IPS DF 4.7 (cell line): ENCODE measurements around the gene CYFIP1.

Source experiments
- DNase-seq: peaks from one replicate; pipeline ENCODE4 v3.0.0-alpha.2; 2013; ENCODE audit warnings: low spot score; ENCODE audit errors: extremely low read depth

CYFIP1 gene

GRCh38 chr15:22918056-22918455 lies 62.1 kb downstream of the CYFIP1 start:
- no peak for DNase-seq

DNA sequence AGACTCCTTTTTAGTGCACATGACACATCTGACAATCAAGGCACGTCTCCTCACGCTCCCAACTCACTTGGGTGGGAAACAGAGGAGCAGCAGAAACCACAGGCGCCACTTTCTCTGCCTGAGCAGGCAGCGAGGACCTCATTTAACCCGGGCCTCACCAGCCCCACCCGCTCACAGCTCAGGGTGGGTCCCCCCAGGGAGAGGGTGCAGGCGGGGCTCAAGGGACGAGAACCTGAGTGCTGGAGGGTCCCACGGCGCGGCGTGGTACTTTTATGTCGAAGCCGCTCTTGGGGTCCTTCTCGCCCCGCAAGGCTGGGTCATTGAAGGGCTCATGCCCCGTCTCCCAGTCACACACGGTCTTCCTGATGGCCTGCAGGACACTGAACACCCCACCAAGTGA lies 62.6 kb downstream of the CYFIP1 start:
- DNase-seq: no peak

- DNase-seq: no peak
Measured at GRCh38 chr15:22916606-22917350, 63.4 kb downstream of the CYFIP1 start.

DNA sequence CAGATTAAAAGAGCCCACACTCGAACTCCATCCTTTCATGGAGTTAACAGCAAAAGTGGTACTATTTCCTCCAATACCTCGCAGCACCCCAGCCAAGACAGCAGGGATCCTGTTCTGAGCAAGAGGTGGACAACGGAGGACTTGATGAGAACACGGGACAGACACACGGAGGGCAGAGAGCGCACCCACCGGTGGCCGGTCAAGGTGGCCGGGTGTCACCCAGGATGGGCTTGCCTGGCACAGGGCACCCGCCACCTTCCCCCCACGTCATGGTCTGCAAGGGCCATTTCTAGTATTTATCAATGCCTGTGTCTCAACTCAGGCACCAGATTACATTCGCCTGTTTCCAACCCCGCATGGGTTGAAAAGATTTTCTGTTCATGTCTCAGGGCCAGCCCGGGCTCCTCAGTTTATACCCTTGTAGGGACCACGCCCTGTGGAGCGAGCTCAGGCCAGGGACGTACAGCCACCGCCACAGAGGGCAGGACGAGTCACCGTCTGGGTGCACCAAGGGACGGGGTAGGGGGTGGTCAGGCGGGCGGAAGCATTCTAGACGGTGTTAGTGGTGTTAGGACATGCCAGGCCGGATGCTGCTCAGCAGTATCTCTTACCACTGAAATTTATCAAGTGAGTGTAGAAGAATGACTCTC lies 64.2 kb downstream of the CYFIP1 start:
- DNase-seq: no peak

DNA sequence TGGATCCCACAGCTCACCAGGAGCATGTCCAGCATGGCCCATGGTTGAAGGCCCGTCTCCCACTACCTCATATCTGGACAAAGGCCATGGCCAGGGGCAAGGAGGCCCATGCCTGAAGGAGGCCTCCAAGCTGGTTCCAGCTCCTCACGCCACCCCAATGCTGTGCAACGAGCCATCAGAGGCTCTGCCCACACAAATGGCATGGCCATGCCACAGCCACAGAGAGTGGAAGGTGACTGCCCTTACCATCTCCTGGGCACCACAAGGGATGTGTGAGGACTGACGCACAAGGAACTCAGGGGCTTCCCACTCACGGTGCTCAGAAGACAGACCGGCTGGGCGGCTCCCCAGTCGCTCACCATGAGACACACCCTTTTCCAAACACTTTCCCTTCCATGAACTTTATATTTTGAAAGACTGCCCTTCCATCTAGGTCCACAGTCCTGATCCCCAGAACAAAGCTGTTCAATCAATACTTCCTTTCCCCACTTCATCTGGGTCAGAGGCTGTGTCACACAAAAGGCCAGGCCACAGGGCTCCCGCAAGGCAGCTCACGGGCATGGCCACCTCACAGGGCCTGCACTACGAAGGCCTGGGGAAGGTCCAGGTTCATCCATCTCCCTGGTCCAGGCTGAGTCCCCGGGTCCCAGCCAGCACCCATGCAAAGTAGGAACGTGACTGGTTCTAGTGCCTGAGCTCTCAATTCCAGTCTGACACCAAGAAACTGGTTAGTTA lies 66.4 kb downstream of the CYFIP1 start:
- DNase-seq: no peak

DNA sequence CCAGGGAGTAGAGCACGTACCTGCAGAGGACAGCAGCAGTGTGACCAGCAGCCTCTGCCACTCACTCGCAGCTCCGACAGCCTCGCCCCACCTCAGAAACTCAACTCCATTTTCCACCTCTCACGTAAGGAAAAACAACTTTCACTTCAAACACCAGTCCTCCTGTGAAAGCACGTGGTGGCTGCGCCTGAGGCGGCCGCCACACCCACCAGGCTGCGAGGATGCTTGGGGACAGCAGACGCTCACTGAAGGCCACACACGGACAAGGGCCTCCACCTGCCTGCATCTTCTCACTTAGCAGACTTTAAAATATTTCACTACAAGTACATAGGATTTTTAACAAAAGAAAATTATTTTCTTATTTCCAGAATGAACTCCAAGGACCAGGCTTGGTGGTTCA lies 67.9 kb downstream of the CYFIP1 start:
- no peak for DNase-seq

GRCh38 chr15:22911306-22911705 lies 68.9 kb downstream of the CYFIP1 start:
- DNase-seq: no peak

GRCh38 chr15:22908830-22909229 lies 71.3 kb downstream of the CYFIP1 start:
- DNase-seq: no peak

DNA sequence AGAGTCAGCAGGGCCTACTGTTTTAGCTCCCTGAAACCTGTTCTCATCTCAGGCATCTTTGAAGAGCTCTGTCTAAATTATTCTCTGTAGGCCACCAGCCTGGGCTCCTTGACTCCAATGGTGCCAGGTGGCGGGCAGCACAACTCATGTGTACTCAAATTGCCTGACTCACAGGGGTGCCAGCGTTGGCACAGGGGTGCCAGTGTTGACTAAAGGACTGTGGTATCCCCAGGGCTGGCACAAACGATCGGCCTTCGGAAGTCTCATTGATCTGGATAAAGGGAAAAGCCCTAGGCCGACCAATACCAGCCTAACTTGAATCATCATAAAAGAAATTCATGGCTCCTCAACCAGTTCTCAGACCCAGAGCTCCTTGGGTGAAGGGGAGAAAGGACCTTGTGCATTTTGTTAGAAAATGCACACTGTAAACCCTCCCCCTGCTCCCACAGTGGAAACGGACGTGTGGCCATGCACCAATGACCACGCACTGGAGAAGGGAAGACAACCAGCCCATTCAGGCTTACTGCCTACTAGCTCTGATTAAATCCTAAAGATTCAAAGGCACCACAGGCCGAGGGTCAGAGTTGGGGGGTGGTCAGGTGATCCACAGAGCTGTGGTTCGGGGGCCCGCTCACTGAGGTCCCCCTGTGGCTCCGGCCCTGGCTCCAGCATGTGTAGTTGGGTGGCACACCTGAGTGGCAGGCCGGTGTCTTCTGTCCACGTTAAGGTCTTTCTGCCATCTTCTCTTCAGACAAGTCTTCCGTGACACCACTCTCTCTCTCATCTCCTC lies 72.8 kb downstream of the CYFIP1 start:
- no peak for DNase-seq

- DNase-seq: no peak
Measured at GRCh38 chr15:22904736-22905135, 75.4 kb downstream of the CYFIP1 start.

DNA sequence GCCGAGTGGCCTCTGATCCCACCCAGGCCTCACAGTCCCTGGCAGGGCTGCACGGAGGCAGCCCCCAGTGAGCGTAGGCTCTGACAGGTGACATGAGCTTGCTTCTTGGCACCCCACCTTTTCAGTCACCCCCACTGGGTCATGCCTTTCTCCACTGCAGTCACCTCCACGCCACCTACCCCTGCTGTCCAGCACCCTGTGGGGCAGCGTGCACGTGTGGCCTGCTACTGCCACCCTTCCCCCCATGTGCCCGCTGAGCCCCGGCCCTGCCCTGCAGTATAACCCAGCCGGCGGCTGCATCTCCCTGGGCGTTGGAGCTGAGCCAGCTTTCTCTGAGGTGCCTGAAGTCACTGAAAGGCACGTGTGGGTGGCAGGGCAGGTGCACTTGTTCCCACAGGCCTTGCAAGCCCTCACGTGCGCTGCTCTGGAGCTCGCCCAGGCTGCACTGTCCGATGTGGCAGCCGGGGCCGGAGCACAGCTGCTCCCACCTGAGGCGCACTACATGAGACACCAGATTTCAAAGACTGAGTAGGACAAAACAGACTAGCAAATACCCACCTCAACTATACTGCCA lies 76.1 kb downstream of the CYFIP1 start:
- DNase-seq: no peak

DNA sequence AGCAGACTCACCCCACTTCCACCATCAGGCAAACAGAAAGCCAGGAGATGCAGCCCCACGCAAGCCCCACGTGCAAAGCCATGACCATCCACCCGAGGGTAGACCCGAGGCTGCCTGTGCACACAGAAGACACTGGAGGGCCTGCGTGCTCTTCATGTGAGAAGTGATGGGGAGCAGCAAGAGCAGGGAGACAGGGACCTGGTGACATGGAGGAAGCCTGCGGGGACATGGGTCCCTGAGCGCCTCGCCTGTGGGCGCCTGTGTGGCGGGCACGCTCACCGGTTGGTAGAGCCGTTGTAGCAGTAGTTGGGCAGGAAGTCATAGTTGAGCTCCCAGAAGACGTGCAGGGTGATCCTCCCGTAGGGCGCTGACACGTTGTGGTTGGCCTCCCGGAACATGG lies 76.7 kb downstream of the CYFIP1 start:
- no peak for DNase-seq

- no peak for DNase-seq
Measured at GRCh38 chr15:22902981-22903380, 77.2 kb downstream of the CYFIP1 start.

DNA sequence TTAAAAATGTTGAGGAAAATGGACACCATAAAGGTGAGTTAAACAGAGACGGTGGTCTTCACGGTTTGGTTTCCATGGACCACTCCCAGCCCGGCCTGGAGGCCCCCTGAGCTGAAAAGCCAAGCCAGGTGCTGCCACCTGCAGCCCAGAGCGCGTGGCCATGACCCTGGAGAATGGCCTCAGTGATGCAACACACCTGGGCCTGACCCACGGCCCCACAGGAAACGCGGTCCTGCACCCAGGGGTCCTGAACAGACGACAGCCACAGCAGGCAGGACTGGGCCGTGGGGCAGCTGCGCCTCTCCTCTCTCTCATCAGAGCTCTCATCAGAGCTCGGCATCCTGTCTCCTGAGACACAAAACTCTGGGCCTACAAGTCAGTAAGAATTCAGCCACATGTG lies 77.6 kb downstream of the CYFIP1 start:
- DNase-seq: no peak

DNA sequence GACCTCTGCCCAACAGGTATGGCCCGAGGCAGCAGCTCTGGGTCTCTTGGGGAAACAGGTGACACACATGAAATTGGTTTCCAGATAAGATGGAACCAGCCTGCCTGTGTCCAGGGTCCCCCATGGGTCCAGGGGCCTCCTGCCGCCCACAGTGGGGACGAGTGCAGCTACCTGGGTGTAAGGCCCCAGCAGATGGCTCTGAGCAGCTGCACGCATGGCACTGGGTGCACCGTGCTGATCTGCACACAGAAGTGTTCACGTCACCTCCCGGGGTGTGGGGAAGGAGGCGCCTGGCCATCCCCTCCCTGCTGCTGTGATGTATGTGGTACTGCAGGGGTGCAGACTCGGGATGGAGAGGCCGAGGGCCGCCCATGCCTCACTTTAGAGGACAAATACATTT lies 78.1 kb downstream of the CYFIP1 start:
- no peak for DNase-seq

GRCh38 chr15:22895465-22896190 lies 84.5 kb downstream of the CYFIP1 start:
- DNase-seq: no peak

- DNase-seq: no peak
Measured at GRCh38 chr15:22893881-22894280, 86.3 kb downstream of the CYFIP1 start.

DNA sequence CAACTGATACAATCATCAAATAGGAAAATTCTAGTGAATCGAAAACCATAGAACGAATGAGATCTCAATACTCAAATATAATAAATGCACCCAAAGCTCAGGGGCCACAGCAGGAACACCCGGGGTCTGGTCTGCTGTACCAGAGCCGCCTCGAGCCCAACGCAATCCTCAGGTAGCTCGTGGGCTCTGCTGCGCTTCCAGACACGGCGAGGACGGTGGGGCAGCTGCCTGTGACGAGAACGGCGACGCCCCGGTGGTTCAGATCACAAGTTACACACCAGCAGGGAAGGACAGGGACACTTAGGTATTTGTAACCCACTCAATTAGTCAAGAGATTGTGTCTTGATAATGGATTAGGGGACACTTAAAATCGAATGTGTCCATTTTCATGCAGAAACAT lies 87.1 kb downstream of the CYFIP1 start:
- no peak for DNase-seq

GRCh38 chr15:22892333-22892732 lies 87.8 kb downstream of the CYFIP1 start:
- DNase-seq: no peak

DNA sequence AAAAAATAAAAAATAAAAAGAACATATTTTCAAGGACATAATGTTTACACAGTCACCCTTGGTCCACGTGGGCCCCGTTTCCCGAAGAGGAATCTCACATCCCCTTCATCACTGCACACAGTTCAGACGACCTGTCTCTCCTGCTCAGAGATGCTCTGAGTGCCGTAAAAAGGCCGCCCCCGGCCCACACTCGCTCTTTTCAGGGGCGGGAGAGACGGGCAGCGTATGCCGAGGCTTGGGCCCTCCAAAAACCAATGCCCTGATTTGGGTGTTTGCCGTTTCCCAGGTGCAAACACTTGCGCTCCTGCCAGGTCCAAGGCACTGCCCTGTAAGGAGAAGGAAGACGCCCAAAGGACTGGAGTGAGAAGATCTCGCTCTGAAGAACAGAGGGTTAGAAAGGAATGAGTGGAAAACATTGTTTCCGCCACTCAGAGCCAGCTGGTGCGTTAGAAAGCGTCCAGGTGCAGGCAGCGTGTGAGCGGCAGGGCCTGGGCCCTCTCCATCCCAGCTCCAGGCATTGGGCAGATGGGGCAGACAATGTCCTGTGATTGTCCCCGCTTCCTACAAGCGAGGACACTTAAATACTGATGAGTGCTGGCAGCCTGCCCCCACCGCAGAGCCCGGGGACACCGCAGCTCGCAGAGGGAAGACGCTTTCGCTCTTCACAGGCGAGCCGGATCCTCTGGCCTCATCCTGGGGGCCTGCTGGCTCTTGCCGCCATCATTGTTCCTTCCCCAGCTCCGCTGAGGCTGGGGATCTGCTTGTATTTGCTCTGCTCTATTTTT lies 88.5 kb downstream of the CYFIP1 start:
- DNase-seq: no peak
